HepG2 (cell line): ENCODE results near the gene CDC42EP5. TPM values are rescaled to one million over a fixed set of nuclear protein-coding genes. Genes with fewer than 3 reads are reported as not detected.

Experiments
- AGO1 ChIP-seq: fragments of 200-400 bp; formaldehyde crosslinking; IDR thresholded peaks from 2 replicates; pipeline ENCODE4 v1.6.1; 2017; ENCODE audit warnings: mild to moderate bottlenecking, low read depth, low read length, moderate library complexity; ENCODE audit not compliant: poor library complexity, severe bottlenecking
- AHDC1 ChIP-seq: sonication (generic); formaldehyde crosslinking; IDR thresholded peaks from 2 replicates; pipeline ENCODE4 v1.5.1; 2020; ENCODE audit warnings: mild to moderate bottlenecking, missing genetic modification reagents, borderline replicate concordance
- BCL3 ChIP-seq: sonication (generic); formaldehyde crosslinking; IDR thresholded peaks from 2 replicates; pipeline ENCODE4 v1.5.1; 2020; ENCODE audit warnings: mild to moderate bottlenecking, missing genetic modification reagents, moderate library complexity
- KLF11 ChIP-seq: IDR thresholded peaks from 2 replicates; pipeline ENCODE4 v1.6.1; 2016; ENCODE audit warnings: missing compliant biosample characterization
- ZBTB46 ChIP-seq: sonication (generic); formaldehyde crosslinking; IDR thresholded peaks from 2 replicates; pipeline ENCODE4 v1.4.0; 2020; ENCODE audit warnings: mild to moderate bottlenecking, missing genetic modification reagents, borderline replicate concordance
- ZC3H13 ChIP-seq: sonication (generic); formaldehyde crosslinking; IDR thresholded peaks from 2 replicates; pipeline ENCODE4 v1.8.1; 2023; ENCODE audit warnings: mild to moderate bottlenecking, missing genetic modification reagents, moderate library complexity
- ZNF138 ChIP-seq: sonication (generic); formaldehyde crosslinking; IDR thresholded peaks from 2 replicates; pipeline ENCODE4 v1.5.0; 2020; ENCODE audit warnings: mild to moderate bottlenecking, low read depth, missing genetic modification reagents
- ZNF326 ChIP-seq: sonication (generic); formaldehyde crosslinking; IDR thresholded peaks from 2 replicates; pipeline ENCODE4 v1.4.0; 2020; ENCODE audit warnings: missing genetic modification reagents, borderline replicate concordance
- polyA plus RNA-seq, 8 experiments: library from polyadenylated mRNA; depleted of rRNA in 3 of 8; stranded (reverse) in 7 of 8; unstranded in 1 of 8; fragments of >200 nt; fragmentation: Illumina TruSeq in 4 of 8; extraction: Trizol in 4 of 8; gene quantifications; 2 replicates each; pipeline versions ENCODE4 v1.2.1 to v1.2.3, GENCODE V29; 2011 to 2016; ENCODE audit warnings: low read depth in 4 of 8, missing spikeins in 1 of 8, mixed read lengths in 1 of 8; ENCODE audit not compliant: insufficient read depth in 1 of 8
- total RNA-seq, 5 experiments: library from RNA; depleted of rRNA; stranded (reverse); fragments of >200 nt; fragmentation: Illumina TruSeq; extraction: Trizol; gene quantifications; 2 replicates each; pipeline ENCODE4 v1.2.3, GENCODE V29; 2016; ENCODE audit warnings: low read depth in 1 of 5

Gene CDC42EP5
- total and polyA plus RNA-seq, 2 of the 13 experiments (the other 11 are each of a cell fraction or from before 2014, with no cell fraction given): 0.41 to 1.6 TPM

- peak; percentile 98 for TF ChIP-seq AGO1
- TF ChIP-seq KLF11 (CRISPR knock-in tag): no peak
- TF ChIP-seq AHDC1 (CRISPR knock-in tag): no peak
- 0 out of 2 replicates have a peak, but pooled peaks have one; percentile 1 for TF ChIP-seq ZC3H13 (CRISPR knock-in tag)
- 0 out of 2 replicates have a peak, but pooled peaks have one; percentile 1 for TF ChIP-seq ZNF326 (CRISPR knock-in tag)
- TF ChIP-seq BCL3 (CRISPR knock-in tag): no peak
- no peak for TF ChIP-seq ZBTB46 (CRISPR knock-in tag)
- TF ChIP-seq ZNF138: no peak
Observed at GRCh38 chr19:54434873-54435214, 38.3 kb downstream of the CDC42EP5 start (continued).
